OCI-M2 (cell line): ENCODE results near the gene RPLP2.

Experiments used
- DNase-seq: peaks from one replicate; lab custom pipeline; 2025; ENCODE audit not compliant: unreplicated experiment; lab: John Stamatoyannopoulos, UW

The RPLP2 gene

GRCh38 chr11:846496-847098 lies 36.8 kb downstream of the RPLP2 start:
- no peak for DNase-seq

GRCh38 chr11:847876-848275 lies 38.1 kb downstream of the RPLP2 start:
- no peak for DNase-seq

DNA sequence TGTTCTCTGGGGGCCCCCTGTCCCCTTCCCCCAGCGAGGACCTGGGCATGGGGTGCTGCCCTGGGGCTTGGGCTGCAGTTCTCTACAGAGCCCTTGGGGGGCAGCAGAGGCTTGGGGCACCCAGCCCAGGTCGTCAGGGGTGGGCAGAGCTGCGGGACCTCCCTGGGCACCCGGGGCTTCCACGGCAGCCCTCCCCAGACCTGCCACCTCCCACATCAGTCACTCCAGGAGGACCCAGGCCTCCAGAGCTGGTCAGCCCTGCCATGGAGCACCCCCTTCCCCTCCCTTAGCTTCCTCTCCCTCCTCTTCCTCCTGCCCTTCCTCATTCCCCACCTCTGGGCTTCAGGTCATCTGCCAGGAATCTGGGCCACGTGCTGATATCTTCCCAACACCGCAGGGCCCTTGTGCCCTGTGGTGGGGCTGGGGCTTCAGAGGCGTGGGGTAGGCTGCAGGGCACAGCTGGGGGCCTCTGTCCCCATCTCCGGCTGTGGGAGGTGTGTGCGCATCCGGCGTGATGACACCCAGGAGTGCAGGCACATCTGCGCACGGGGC lies 38.7 kb downstream of the RPLP2 start:
- no peak for DNase-seq

DNA sequence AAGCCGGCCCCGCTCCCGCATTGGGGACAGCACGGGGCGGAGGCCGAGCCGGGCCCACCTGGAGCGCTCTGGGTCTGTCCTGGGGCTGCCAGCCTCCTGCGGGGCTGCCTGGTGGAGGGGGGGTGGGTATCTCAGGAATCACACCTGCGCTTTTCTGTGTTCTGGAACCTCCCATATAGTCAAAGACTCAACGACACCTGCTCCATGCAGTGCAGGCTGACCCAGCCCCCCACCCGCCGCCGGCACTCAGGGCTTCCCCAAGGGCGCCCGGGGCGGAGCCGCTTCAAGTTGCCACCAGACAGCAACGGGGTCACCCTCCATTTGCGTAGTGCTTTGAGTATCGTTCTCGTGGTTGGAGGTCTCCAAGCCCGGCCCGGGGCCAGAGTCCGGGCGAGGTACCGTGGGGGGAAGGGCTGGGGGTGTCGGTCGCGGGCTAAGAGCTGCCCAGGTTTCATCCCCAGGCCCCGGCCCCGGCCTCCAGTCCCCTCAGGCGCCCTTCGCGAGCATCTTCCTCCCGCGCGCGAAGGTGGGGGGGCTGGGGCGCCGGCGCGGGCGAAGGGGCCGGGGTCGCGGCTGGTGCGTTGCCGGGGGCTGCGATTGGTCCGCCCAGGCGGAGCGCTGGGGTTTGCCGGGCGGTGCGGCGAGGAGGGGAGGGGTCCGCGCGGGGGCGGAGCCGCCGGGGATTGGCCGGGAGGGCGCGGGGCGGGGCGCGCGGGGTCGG lies 39.5 kb downstream of the RPLP2 start:
- DNase-seq = no peak

- no peak for DNase-seq
Observed at GRCh38 chr11:849951-850774, 40.4 kb downstream of the RPLP2 start.

DNA sequence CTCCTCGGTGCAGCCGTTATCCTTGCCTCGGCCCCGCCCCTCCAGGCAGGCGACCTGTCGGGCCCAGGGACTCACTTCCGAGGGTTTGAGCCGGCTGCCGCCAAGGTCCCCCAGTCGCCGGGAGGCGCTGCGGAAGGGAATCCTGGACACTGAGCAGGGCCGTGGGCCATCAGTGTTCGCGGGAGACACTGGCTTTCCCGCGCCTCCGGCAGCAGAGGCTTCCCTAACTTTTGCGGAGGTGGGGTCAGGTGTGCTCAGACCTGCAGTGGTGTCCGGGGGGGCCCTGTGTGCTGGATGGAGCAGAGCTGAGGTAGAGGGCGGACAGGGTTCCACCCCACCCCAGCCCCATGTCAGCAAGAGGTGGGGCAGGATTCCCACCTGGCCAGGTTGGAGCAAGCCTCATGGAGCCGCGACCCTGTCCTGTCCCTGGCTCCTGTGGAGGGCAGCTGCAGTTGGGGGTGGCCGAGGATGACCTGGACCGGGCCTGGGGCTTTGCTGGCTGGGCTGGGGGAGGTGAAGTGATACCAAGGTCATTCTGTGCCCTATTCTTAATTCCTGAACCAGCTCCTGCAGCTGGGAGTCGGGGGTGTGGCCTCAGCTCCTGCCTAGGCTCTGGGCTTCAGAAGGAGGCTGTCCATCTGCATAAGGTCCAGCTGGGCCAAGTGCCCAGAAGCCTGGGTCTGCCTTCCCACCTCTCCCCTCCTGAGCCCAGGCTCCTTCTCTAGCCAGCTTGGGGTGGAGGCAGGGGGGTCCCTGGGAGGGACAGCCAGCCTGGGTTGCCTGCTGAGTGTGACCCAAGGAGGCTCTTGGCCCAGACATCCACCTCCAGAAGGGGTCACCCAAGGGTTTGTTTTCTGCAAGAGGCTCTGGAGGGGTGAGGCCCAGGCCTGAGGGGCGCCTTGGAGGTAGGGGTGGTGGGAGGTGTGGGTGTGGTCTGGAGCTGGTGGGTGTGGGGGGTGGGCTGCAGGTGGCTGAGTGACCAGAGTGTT lies 41.3 kb downstream of the RPLP2 start:
- no peak for DNase-seq

- no peak for DNase-seq
Observed at GRCh38 chr11:852762-853161, 43.0 kb downstream of the RPLP2 start.

GRCh38 chr11:853682-854448 lies 44.1 kb downstream of the RPLP2 start:
- DNase-seq = no peak

DNA sequence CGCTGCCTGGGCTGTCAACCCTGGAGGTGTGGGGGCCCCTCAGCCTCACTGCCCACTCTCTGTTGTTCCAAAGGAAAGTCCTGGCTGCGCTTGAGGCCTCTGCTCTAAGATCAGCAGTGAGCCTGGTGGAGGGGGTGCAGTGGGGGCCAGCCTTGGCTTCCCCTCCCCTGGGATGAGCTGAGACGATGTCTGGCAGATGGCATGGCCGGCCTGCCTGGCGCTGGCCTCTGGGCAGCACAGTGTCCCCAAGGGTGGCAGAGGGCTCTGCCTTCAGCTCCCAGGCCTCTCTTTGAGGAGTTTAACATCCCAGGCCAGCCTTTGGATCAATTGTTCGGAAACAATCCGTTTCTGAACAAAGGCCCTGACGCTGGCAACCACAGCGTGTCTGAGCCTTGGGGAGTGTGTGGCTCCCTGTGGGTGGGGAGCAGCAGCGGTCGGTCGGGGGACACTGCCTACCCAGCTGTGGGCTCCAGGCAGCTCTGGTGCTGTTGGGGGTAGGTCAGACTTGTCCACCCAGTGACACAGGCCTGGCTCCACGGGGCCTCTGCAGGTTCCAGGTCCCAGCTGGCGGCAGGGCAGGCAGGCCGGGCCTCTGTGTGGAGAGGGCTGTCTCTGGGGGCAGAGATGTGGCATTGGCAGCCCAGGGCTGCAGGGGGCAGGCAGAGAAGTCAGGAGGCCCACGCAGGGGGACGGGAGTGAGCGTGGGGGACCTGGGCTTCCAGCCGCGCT lies 45.0 kb downstream of the RPLP2 start:
- no peak for DNase-seq

DNA sequence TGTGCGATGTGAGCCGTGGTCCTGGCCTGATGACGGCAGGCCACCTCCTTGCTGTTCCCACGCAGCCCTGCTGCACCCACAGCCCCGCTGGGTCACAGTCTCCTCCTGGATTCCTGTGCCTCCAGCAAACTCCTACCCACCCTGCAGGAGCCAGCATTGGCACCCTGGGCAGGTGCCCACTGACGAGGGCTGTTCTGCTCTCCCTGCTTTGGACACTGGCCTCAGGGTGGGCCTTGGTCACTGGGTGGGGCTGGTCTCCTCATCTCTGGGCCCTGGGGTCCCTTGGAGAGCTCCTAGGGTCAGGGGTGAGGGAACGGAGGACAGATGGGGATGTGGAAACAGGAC lies 45.5 kb downstream of the RPLP2 start:
- no peak for DNase-seq

DNA sequence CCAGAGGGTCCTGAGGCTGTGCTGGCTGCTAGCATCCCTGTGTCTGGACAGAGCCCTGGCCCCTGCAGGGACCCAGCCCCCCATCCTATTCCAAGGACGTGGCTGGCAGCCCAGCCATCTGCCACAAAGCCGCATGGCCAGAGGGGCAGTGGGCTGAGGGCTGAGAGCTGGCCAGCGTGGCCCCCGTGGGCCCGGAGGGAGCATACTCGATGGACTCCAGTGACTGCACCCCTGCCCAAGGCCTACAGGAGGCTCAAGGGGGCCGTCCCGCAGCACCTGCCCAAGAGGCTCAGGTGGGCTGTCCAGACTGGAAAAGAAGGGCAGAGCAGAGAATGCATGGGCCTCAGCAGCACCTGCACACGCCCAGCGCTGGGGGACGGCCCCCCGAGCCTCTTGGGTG lies 46.0 kb downstream of the RPLP2 start:
- DNase-seq = no peak

- no peak for DNase-seq
Observed at GRCh38 chr11:856397-856796, 46.6 kb downstream of the RPLP2 start.

GRCh38 chr11:858053-858761 lies 48.4 kb downstream of the RPLP2 start:
- DNase-seq = no peak

DNA sequence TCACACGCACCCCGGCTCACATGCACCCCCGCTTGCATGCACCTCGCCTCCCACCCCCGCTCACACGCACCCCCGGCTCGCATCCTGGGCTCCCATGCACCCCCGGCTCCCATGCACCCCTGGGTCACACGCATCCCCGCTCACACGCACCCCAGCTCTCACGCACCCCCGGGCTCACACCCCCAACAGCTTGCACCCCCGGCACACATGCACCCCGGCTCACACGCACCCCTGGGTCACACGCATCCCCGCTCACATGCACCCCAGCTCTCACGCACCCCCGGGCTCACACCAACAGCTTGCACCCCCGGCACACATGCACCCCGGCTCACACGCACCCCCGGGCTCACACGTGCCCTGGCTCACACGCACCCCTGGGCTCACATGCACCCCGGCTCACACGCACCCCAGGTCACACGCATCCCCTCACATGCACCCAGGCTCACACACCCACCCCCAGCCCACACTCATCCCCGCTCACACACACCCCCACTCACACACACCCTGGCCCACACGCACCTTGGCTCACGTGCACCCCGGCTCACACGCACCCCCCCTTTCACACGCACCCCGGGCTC lies 49.1 kb downstream of the RPLP2 start:
- DNase-seq = no peak

- no peak for DNase-seq
Observed at GRCh38 chr11:859394-860131, 49.8 kb downstream of the RPLP2 start.

DNA sequence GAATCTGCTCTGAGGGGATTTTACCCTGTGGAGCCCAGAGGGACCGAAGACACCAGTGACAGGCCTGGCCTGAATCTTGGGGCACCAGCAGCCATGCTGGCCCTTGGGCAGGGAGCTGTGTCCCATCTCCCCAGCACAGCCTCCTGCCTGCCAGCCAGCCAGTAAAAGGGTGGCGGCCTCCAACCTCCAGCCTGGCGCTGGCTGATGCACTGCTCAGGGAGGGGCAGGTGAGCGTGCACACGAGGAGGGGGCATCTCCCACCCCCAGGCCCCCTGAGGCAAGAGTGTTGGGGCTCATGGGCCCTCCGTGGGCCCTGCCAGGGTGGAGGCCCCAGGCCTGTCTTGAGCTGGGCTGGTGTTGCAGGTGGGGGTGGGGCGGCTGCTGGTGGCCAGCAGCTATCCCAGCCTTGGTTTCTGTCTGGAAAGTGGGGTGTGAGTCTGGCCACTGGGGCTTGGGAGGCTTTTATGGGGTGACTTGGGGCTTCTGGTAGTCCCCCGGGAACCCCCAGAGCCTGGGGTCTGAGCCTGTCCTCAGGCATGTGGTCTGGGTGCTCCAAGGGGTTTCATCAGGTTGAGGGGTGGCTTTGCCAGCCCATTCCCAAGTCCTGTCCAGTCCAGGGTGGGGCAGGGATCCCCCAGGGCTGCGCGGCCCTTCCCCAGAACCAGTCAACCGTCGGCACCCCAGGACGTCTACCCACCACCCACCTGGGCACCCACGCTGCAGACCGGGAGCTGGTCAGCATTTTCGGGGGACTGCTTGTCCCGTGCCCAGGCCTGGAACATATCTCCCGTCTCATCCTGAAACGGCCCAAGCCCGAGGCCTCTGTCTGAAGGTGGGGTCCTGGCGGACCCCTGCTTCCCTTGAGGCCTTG lies 50.7 kb downstream of the RPLP2 start:
- no peak for DNase-seq

- no peak for DNase-seq
Observed at GRCh38 chr11:861105-861479, 51.3 kb downstream of the RPLP2 start.
